Parathyroid adenoma (tissue), 2 donors: ENCODE data around the gene GNAZ.

Experiments
- H2AFZ ChIP-seq: fragments of 300-600 bp; sonication (generic); one replicate; pipeline ENCODE4 v1.7.0; 2017; ENCODE audit warnings: antibody characterized with exemption, mild to moderate bottlenecking
- H3K27ac ChIP-seq: fragments of 300-600 bp; sonication (generic); one replicate; pipeline ENCODE4 v1.7.0; 2017
- H3K27me3 ChIP-seq: fragments of 300-600 bp; sonication (generic); one replicate; pipeline ENCODE4 v1.7.0; 2017; ENCODE audit warnings: low read length; ENCODE audit not compliant: control insufficient read depth, insufficient read depth
- H3K36me3 ChIP-seq: fragments of 300-600 bp; sonication (generic); one replicate; pipeline ENCODE4 v1.7.0; 2017; ENCODE audit warnings: low read length; ENCODE audit not compliant: control insufficient read depth, insufficient read depth
- H3K4me1 ChIP-seq: fragments of 300-600 bp; sonication (generic); one replicate; pipeline ENCODE4 v1.7.0; 2017; ENCODE audit warnings: control low read depth
- H3K4me2 ChIP-seq: fragments of 300-600 bp; sonication (generic); one replicate; pipeline ENCODE4 v1.7.0; 2017; ENCODE audit warnings: low read length
- H3K4me3 ChIP-seq: fragments of 300-600 bp; sonication (generic); one replicate; pipeline ENCODE4 v1.7.0; 2017; ENCODE audit warnings: low read depth, low read length
- H3K79me2 ChIP-seq: fragments of 300-600 bp; sonication (generic); one replicate; pipeline ENCODE4 v1.7.0; 2017; ENCODE audit warnings: control low read depth
- H3K9ac ChIP-seq: fragments of 300-600 bp; sonication (generic); one replicate; pipeline ENCODE4 v1.7.0; 2017; ENCODE audit warnings: mild to moderate bottlenecking
- H3K9me3 ChIP-seq: fragments of 300-600 bp; sonication (generic); one replicate; pipeline ENCODE4 v1.7.0; 2017; ENCODE audit warnings: low read length; ENCODE audit not compliant: control insufficient read depth
- CTCF ChIP-seq: fragments of 300-600 bp; sonication (generic); IDR thresholded peaks from one replicate; pipeline ENCODE4 v1.7.0; 2017; ENCODE audit warnings: antibody characterized with exemption, mild to moderate bottlenecking
- donor health status: primary hyperparathyroidism.

GNAZ gene

GRCh38 chr22:23065069-23065451, 5.3 kb upstream of the GNAZ start:
- Histone ChIP-seq H3K9ac (no peak overlapping the region), H3K4me2 (no peak overlapping the region), H3K27me3 (no peaks in the 10 kb centered on the region), H3K79me2 (no peaks in the 10 kb centered on the region), H3K9me3 (no peaks in the 10 kb centered on the region), H3K4me1 (no peaks in the 10 kb centered on the region), H3K4me3 (no peak overlapping the region), H2AFZ (no peak overlapping the region), H3K36me3 (no peaks in the 10 kb centered on the region), H3K27ac (no peak overlapping the region)
- no peak for TF ChIP-seq CTCF

- Histone ChIP-seq H3K4me2 (no peak overlapping the region), H3K27me3 (no peaks in the 10 kb centered on the region), H3K36me3 (no peaks in the 10 kb centered on the region), H3K4me3 (no peak overlapping the region), H3K9me3 (no peaks in the 10 kb centered on the region), H2AFZ (no peak overlapping the region), H3K4me1 (no peaks in the 10 kb centered on the region), H3K79me2 (no peaks in the 10 kb centered on the region), H3K9ac (no peak overlapping the region), H3K27ac (no peak overlapping the region)
- TF ChIP-seq CTCF, result no peak
These were observed 4.7 kb upstream of the GNAZ start for GRCh38 chr22:23065495-23066122.

GRCh38 chr22:23066200-23067022, 3.9 kb upstream of the GNAZ start:
- Histone ChIP-seq H3K9me3 (no peaks in the 10 kb centered on the region), H3K79me2 (no peaks in the 10 kb centered on the region), H3K4me1 (no peaks in the 10 kb centered on the region), H2AFZ (no peak overlapping the region), H3K27me3 (no peaks in the 10 kb centered on the region), H3K27ac (no peak overlapping the region), H3K9ac (no peak overlapping the region), H3K36me3 (no peaks in the 10 kb centered on the region), H3K4me3 (no peak overlapping the region), H3K4me2 (no peak overlapping the region)
- no peak for TF ChIP-seq CTCF

GRCh38 chr22:23067023-23067650, 3.2 kb upstream of the GNAZ start:
- Histone ChIP-seq H3K4me3 (no peak overlapping the region), H3K27ac (no peak overlapping the region), H3K9me3 (no peaks in the 10 kb centered on the region), H3K4me1 (no peaks in the 10 kb centered on the region), H3K9ac (no peak overlapping the region), H3K79me2 (no peaks in the 10 kb centered on the region), H3K27me3 (no peaks in the 10 kb centered on the region), H3K4me2 (no peak overlapping the region), H3K36me3 (no peaks in the 10 kb centered on the region), H2AFZ (no peak overlapping the region)
- TF ChIP-seq CTCF, result no peak
